Spleen (tissue), 11 donors: Measurements from ENCODE around the gene KCTD5. TPM values are rescaled to one million over a fixed set of nuclear protein-coding genes. Genes with fewer than 3 reads are reported as not detected.
A peak's percentile ranks its signal among the peaks of the same experiment; 100 is the strongest.

Experiments used
- DNase-seq: peaks from one replicate; pipeline ENCODE4 v3.0.0-alpha.2; 2020
- H3K27ac ChIP-seq, 8 donors: fragments of 200-600 bp; sonication (generic) in 7 of 8; 1 replicate in 4 of 8; 2 replicates in 4 of 8; pipeline versions ENCODE4 v1.5.0 to v1.8.0; 2016 to 2021; ENCODE audit warnings: inconsistent platforms in 4 of 8, mild to moderate bottlenecking in 4 of 8, moderate library complexity in 1 of 8
- H3K27me3 ChIP-seq, 7 donors: fragments of 200-600 bp; sonication (generic) in 6 of 7; replicated peaks in 1 of 7; 1 replicate in 4 of 7; 2 replicates in 3 of 7; pipeline versions ENCODE4 v1.5.0 to v1.8.0; 2016 to 2021; ENCODE audit warnings: inconsistent platforms in 3 of 7, mild to moderate bottlenecking in 1 of 7
- H3K36me3 ChIP-seq, 6 donors: fragments of 200-600 bp; sonication (generic) in 5 of 6; 1 replicate in 4 of 6; 2 replicates in 2 of 6; pipeline versions ENCODE4 v1.5.0 to v1.8.0; 2016 to 2021; ENCODE audit warnings: inconsistent platforms in 2 of 6
- H3K4me1 ChIP-seq, 6 donors: fragments of 200-600 bp; sonication (generic) in 5 of 6; 1 replicate in 3 of 6; 2 replicates in 3 of 6; pipeline versions ENCODE4 v1.5.0 to v1.8.0; 2016 to 2021; ENCODE audit warnings: inconsistent platforms in 3 of 6
- H3K4me3 ChIP-seq, 8 donors: fragments of 200-600 bp; sonication (generic) in 7 of 8; 1 replicate in 4 of 8; 2 replicates in 4 of 8; pipeline versions ENCODE4 v1.5.0 to v1.8.0; 2016 to 2021; ENCODE audit warnings: inconsistent platforms in 4 of 8, mild to moderate bottlenecking in 4 of 8, moderate library complexity in 2 of 8
- H3K9me3 ChIP-seq, 8 donors: fragments of 200-600 bp; sonication (generic) in 7 of 8; 1 replicate in 4 of 8; 2 replicates in 4 of 8; pipeline versions ENCODE4 v1.5.0 to v1.8.0; 2016 to 2021; ENCODE audit warnings: inconsistent platforms in 4 of 8
- CTCF ChIP-seq, 11 experiments: fragments of 200-600 bp in 7 of 11; fragments of 450-650 bp in 4 of 11; sonication (generic) in 4 of 11; IDR thresholded peaks in 8 of 11; conservative IDR thresholded peaks in 3 of 11; 1 replicate in 7 of 11; 2 replicates in 4 of 11; pipeline versions ENCODE4 v1.4.0 to v1.8.0; 2016 to 2021; ENCODE audit warnings: antibody characterized with exemption in 11 of 11, inconsistent platforms in 4 of 11, mild to moderate bottlenecking in 1 of 11
- POLR2A ChIP-seq, 3 donors: fragments of 450-650 bp; IDR thresholded peaks; one replicate each; pipeline ENCODE4 v1.5.1; 2017; ENCODE audit warnings: antibody characterized with exemption in 3 of 3, mild to moderate bottlenecking in 1 of 3
- POLR2AphosphoS5 ChIP-seq, 3 donors: sonication (generic); formaldehyde crosslinking; IDR thresholded peaks; one replicate each; pipeline ENCODE4 v1.5.1; 2017; ENCODE audit warnings: antibody characterized with exemption in 3 of 3
- WGBS, 5 donors: extraction: QIAGEN DNeasy Blood & Tissue Kit in 3 of 5; methylation state at CpG; one replicate each; pipeline versions ENCODE4 v1.1.5 to v1.1.7; 2013 to 2018; 5-methylcytosine and 5-hydroxymethylcytosine counted together
- intact Hi-C: fragments of 100-400 bp; cut with DNase I; formaldehyde crosslinking; loops from one replicate; pipeline ENCODE4 v1.15.0; 2023; ENCODE audit warnings: low total_unique reads
- polyA plus RNA-seq, 3 donors: library from polyadenylated mRNA; stranded (reverse); fragments of 200-250 nt; gene quantifications; one replicate each; pipeline ENCODE4 v1.2.1, GENCODE V29; 2013
- total RNA-seq, 7 donors: library from RNA; depleted of rRNA in 3 of 7; stranded (reverse); fragments of >200 nt in 3 of 7; fragmentation: NEBNext Ultra II Directional in 4 of 7; extraction: Animal tissue kit (Norgen Biotek cat#: 25700) in 4 of 7; gene quantifications; one replicate each; pipeline versions ENCODE4 v1.1.0 to v1.2.1, GENCODE V29; 2016 to 2021
- donor health status: healthy with polysubstance abuse.
- donor health status: DM: no; HTN: no; CAD: no; lungs with moderate emphysema.
- donor health status: DM: no; HTN: no; CAD: no.
- donor health status: Bipolar disorder and iron deficiency.
- donor health status: healthy.
- donor health status: DM: no; HTN: no; CAD: no.
- donor health status: DM: yes; HTN: yes; CAD: no.

KCTD5 gene
- total and polyA plus RNA-seq, 10 donors = 13.1 to 32.1 (median 26.5) TPM

GRCh38 chr16:2724816-2725348, 42.6 kb downstream of the KCTD5 start:
- TF ChIP-seq POLR2A (IDR thresholded peaks at IDR 0.05) (no peak), POLR2AphosphoS5 (IDR thresholded peaks at IDR 0.05) (no peak), CTCF (IDR thresholded peaks at IDR 0.05 in 8 of 11, conservative IDR thresholded peaks at IDR 0.05 in 3 of 11) (no peak)
- intact Hi-C loops = no loop called here
- H3K27me3 ChIP-seq = peaks cover 0 to 9% (median 4%) of the 10 kb centered on the region in 7 donors
- DNase-seq = peak; percentile 57
- 63 to 81% (median 72%) methylated on average over 13 to 16 of the region's 16 CpGs for WGBS, 5 donors
- no peak overlapping the region for H3K4me3 ChIP-seq
- peaks cover 0 to 19% (median 16%) of the 10 kb centered on the region in 6 donors for H3K4me1 ChIP-seq
- H3K27ac ChIP-seq = no peak overlapping the region
- H3K9me3 ChIP-seq = no peaks in the 10 kb centered on the region
- no peaks in the 10 kb centered on the region for H3K36me3 ChIP-seq

DNA sequence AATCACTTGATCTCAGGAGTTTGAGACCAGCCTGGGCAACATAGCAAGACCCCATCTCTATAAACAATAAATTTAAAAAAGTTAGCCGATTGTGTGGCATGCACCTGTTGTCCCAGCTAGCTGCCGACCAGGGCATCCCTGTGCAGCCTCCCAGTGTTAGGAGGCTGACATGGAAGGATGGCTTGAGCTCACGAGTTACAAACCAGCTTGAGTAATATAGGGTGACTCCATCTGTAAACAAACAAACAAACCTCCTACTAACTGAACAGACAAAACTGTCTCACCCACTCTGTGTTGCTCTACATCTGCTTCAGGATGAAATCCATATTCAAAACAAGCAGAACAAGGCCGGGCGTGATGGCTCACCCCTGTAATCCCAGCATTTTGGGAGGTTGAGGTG, 44.6 kb downstream of the KCTD5 start:
- DNase-seq = no peak
- peaks cover 0 to 9% (median 4%) of the 10 kb centered on the region in 7 donors for H3K27me3 ChIP-seq

GRCh38 chr16:2728034-2728433, 45.7 kb downstream of the KCTD5 start:
- Histone ChIP-seq H3K27ac (no peak overlapping the region), H3K9me3 (no peaks in the 10 kb centered on the region), H3K27me3 (peaks cover 0 to 9% (median 4%) of the 10 kb centered on the region in 7 donors), H3K36me3 (no peaks in the 10 kb centered on the region), H3K4me1 (no peaks in the 10 kb centered on the region), H3K4me3 (no peak overlapping the region)
- intact Hi-C loops = no loop called here
- no peak for TF ChIP-seq CTCF (IDR thresholded peaks at IDR 0.05 in 8 of 11, conservative IDR thresholded peaks at IDR 0.05 in 3 of 11)
- TF ChIP-seq POLR2A (IDR thresholded peaks at IDR 0.05) = no peak
- WGBS, 5 donors = 79 to 88% (median 83%) methylated on average over 7 of the region's 7 CpGs
- DNase-seq = no peak

More for the DNA sequence above, 44.6 kb downstream of the KCTD5 start:
- H3K27ac ChIP-seq = no peak overlapping the region
- TF ChIP-seq POLR2A (IDR thresholded peaks at IDR 0.05) (no peak), POLR2AphosphoS5 (IDR thresholded peaks at IDR 0.05) (no peak), CTCF (IDR thresholded peaks at IDR 0.05 in 8 of 11, conservative IDR thresholded peaks at IDR 0.05 in 3 of 11) (no peak)
- 79 to 89% (median 88%) methylated on average over 5 of the region's 5 CpGs for WGBS, 5 donors
- no peak overlapping the region for H3K4me3 ChIP-seq
- H3K4me1 ChIP-seq = peaks cover 0 to 2% (median under 1%) of the 10 kb centered on the region in 6 donors
- H3K36me3 ChIP-seq = no peaks in the 10 kb centered on the region
- H3K9me3 ChIP-seq = no peaks in the 10 kb centered on the region
- intact Hi-C loops = no loop called here

DNA sequence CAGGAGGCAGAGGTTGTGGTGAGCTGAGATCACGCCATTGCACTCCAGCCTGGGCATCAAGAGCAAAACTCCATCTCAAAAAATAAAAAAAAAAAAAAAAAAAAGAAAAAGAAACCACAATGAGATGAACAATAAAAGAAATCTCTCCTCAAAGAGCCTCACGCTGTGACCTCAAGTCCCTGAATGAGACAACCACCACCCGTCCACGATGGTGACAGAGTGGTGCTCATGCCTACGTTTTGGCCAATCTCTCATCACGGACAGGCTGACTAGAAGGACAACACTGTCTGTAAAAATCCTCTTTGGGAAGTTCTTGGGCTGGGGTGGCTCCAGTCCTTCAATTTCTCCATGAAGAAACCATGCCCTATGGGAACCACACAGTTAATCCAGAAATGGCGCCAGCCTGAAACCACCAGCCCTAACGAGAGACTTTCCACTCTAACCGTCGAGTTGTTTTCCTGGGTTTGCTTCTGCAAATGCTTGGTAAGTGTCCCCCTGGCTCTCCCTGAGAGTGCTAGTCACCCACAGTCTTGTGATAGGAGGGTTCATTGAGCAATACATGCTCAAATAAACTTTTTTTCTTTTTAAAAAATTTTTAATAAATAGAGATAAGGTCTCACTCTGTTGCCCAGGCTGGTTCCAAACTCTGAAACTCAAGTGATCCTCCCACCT, 52.7 kb downstream of the KCTD5 start:
- Histone ChIP-seq H3K9me3 (no peaks in the 10 kb centered on the region), H3K27ac (no peak overlapping the region), H3K4me1 (no peaks in the 10 kb centered on the region), H3K36me3 (no peaks in the 10 kb centered on the region), H3K4me3 (no peak overlapping the region), H3K27me3 (peaks cover 0 to 14% (median 0%) of the 10 kb centered on the region in 7 donors)
- no peak for TF ChIP-seq POLR2AphosphoS5 (IDR thresholded peaks at IDR 0.05)
- TF ChIP-seq CTCF (IDR thresholded peaks at IDR 0.05 in 8 of 11, conservative IDR thresholded peaks at IDR 0.05 in 3 of 11) = no peak
- no peak for TF ChIP-seq POLR2A (IDR thresholded peaks at IDR 0.05)
- DNase-seq = no peak
- intact Hi-C loops = no loop called here
- WGBS, 5 donors = 63 to 69% (median 64%) methylated on average over 10 of the region's 10 CpGs
